Fibroblast of the conjunctiva (primary cell): ENCODE data around the gene PDE8B.

Source experiments
- DNase-seq: peaks from one replicate; pipeline ENCODE4 v3.0.0-alpha.2; 2010; ENCODE audit warnings: low read depth

The PDE8B gene

DNA sequence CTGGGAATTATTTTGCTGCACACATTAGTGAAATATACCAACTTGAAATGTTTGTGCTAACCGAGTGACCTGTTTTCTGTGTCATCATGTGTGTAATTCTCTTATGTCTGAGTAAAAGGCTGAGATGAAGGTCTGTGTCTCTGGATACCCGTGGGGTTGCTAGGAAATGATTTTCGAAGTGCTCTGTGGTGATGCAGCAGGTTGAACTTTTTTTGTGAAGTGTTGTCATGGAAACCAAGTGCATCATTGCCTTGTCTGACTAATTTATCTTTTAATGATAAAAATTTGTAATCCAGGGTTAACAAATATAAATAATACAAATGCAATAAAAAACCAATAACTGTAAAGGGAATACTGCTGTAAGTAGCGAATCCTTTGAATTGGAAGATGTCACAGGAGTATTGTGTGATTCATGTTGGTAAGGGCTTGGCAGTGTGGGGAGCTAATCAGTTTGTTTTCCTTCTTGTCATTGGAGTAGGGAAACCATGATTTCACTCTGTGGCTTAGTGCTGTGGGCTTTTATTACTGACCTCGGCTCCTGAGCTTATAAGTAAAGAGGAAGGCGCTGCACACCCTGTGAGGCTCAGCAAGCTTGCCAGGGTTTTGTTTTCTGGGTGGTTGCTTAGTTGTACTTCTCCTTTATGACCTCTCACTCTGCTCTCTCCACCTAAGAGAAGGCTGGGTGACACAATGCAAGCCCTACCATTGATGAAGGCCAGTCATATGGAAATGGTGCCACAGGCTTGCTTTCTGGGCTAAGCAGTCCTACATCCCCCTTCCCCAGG, 22.3 kb downstream of the PDE8B start:
- DNase-seq: no peak

DNA sequence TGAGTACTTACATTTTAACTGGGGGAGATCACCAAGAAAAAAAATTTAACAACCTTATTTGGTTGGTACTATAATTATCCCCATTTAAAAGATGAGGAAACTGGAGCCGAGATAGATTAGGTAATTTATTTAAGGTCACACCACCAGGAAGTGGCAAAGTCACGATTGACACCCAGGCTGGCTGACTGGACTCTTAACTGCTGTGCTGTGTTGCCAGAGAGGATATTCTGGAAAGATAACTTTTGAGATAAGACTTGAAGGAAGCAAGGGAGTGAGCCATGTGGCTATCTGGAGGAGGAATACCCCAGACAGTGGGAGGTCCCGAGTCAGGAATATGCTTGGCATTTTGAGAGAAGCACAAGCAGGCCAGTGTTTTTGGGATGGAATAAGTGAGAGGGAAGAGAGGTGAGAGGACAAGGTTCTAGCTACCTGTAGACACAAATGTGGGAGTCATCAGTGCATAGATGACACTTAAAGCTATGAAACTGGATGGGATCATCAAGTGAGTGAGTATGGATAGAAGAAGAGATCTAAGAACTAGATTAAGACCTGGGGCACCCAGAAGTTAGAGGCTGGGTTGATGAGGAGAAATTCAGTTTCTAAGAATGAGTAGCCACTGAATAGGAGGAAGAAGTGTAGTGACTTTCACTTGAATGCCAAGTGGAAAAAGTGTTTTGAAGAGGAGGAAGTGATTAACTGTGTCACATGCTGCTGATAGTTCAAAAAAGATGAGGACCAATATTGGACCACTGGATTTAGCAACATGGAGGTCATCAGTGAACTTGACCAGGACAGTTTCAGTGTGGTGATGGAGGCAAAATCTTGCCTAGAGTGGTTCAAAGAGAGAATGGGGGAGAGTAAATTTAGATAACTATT, 25.6 kb downstream of the PDE8B start:
- no peak for DNase-seq

DNA sequence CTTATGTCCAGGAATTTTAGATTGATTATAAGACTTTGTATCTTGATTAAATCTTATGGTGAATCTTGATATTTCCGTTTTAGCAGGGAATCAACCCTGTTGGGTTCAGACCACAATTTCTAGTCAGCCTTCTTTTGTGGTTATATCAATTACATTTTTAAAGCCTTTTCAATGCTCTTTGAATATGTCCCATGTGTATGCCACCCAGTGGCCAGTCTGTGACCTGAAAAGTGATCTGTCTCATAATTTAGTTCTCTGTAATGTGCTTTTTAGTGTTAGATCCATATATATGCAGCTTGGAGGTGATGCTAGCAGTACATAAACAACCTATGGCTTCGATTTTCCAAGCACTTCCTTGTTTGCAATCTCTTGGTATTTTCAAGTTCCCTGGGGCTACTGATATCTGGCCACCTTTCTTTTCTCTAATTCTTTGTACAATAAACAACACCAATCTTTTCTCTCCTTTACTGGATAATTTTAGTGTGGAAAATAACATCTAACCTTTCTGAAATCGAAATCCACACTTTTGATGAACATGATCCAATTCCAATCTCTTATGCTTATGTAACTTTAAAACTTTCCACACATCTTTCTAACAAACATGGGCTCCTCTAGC, 28.8 kb downstream of the PDE8B start:
- no peak for DNase-seq

DNA sequence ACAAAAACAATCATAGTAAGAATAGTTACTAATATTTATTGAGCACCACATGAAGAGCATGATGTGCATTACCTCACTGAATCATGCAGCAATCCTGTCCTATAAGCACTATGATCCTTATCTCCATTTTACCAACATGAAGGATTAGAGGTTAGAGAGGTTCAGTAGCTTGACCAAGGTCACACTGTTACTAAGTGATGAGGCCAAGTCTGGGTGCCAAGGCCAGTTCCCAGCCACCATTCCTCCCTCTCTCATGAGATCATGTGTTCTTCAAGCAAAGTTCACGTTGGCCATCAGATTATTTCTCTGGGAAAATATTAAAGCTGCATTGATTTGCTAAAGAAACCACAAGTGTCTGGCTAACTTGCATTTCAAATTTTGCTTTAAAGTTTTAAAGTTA, 31.0 kb downstream of the PDE8B start:
- no peak for DNase-seq

DNA sequence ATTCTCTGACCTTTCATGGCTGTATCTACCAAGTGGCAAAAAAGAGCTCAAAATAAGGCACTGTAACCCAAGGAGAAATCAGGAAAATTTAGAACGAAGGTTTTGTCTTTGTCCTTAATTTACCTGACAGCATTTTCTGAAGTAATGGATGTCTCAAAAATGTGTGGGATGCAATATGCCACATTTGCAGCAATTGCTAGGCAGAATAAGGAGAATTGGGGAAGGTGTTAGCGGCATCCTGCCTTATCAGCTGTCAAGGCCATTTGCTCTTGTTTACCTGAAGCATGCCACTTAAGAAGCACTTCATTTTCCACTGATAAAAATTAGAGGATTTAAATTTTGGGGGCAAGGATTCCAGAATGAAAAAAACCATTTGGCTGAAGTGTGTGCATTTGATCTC, 39.0 kb downstream of the PDE8B start:
- no peak for DNase-seq

DNA sequence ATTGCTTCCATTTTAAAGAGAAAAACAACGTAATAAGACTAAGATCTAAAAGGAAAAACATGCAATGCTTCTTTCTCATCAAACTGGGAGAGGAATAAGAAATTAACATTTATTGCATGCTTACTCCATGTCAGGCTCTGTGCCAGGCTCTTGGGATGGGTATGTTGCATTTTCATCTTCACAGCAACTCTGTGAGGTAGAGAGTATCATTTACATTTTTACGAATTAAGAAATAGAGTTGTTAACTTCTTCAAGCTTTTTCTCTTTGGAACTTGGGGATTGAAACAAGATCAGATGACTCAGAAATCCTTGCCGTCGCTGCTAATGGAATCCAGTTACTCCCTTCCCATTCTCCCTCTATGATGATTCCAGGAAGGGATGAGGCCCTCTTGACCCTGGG, 39.5 kb downstream of the PDE8B start:
- no peak for DNase-seq

GRCh38 chr5:77251921-77252320, 41.4 kb downstream of the PDE8B start:
- no peak for DNase-seq

- no peak for DNase-seq
Observed at GRCh38 chr5:77255617-77256016, 45.1 kb downstream of the PDE8B start.

- DNase-seq: no peak
Observed at GRCh38 chr5:77256406-77256805, 45.9 kb downstream of the PDE8B start.

DNA sequence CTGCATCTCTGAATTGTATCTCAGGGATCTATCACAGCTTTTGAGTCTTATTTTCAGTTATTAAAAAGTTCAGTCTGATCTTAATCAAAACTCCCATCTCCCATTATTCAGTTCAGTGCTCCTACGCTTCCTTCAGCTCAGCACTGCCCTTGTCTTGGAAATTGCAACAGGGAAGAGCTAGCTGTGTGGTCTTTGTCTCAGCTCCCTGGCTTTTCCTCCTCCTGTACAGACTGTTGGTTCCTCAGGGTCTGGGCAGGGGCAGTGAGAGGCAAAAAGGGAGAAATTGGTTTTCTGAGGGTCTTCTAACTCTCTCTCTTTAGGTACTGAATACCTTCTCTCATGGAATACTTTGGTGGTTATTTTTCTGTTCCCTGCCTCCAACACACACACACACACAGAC, 48.2 kb downstream of the PDE8B start:
- no peak for DNase-seq

DNA sequence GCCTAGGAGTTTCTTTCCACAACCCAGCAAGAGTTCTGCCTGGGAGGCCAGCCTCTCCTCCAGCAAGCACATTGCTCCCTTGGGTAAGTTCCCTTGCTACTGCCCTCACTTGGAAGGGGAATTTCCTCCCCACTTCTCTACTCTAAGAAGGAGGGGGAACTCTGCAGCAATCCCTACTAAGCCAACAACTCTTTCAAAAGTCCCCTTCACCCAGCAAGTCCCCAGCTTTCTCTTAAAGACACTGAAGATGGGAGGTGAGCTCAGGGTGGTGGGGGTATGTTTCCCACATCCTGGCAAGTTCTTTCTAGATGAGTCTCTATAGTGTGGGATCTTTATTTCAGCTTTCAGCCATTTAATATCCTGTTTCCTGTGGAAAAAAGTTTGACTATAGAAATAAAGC, 49.0 kb downstream of the PDE8B start:
- no peak for DNase-seq

DNA sequence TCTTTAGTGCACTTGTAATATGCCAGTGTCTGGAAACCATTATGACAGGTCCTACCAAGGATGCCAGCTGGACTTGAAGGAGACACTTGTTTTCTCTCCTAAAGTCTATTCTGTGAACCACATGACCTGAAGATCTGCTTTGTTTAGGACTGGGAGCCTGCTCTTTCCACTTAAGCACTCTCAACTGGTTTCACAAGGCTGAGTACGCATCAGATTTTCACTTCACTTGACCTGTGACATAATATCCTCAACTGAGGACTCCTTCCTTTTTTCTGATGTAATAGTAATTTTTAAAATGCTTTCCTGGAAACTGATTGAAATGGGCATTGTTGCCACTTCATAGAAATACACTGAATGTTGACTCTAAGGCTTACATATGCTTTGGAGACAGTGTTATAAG, 52.2 kb downstream of the PDE8B start:
- no peak for DNase-seq

DNA sequence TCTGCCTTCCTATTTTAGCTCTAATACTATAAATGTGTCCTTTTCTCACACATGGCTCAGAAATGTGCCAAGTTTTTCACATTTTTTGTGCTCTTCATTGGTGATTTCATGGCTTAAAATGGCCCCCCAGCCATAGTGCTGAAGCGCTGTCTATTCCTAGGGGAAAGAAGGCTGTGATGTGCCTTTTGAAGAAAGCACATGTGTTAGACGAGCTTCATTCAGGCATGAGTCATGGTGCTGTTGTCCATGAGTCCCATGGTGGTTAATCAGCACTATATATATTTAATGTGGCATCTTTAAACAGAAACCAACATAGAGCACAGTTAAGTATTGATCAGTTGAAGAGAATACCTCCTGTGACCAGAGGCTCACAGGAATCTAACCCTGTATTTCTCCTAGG, 55.8 kb downstream of the PDE8B start:
- no peak for DNase-seq

GRCh38 chr5:77267496-77267895, 57.0 kb downstream of the PDE8B start:
- no peak for DNase-seq

DNA sequence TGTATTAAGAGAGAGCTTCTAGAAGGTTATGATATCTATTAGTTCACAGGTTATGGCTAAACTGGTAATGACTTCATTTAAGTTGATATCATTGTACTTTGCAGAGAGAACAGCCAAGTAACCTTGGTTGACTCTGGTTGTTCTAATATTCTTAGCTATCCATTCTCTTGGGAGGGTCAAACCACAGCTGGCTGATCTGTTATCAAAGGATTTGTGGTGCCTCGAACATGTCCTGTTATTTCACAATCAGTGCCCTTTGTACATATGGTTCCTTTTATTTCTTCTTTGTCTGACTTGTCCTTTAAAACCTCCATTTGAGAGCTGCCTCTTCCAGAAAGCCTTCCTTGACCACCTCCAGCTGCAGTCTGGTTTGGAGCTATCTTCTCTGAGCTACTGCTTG, 61.7 kb downstream of the PDE8B start:
- DNase-seq: peak; percentile 16

DNA sequence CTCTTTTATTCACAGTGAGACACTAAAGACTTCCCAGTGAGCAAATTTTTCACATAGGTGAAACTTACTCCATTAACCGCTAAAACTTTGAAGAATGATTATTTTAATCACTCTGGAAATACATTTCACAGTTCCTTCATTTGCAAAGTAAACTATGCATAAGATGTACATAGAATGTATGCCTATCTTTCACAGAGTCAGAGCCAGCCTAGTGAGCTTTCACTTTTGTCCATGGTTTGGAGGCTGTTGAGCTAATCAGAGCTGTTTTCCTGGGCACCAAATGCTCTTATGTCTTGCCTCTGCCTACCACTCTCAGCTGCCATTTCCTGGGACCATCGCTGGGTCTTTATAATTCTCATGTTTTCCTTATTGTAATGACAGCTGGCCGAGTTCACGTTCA, 67.3 kb downstream of the PDE8B start:
- no peak for DNase-seq

GRCh38 chr5:77280036-77280435, 69.6 kb downstream of the PDE8B start:
- DNase-seq: no peak

DNA sequence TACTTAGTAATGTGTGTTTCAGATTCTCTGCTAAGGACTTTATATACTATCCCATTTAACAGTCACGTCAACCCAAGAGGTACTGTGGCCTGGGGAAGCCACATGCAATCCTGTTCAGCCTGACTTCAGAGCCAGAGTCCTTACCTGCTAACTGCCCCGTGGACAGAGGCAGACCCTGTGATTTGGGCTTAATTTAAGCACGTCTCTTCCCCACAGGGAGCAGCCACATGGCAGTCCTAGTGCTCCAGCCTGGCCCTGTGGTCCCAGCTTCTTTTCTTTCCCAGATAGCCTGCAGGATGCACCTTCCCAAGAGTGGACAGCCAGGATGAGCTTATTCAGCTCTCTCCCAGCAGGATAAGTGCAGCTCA, 71.5 kb downstream of the PDE8B start:
- DNase-seq: no peak

GRCh38 chr5:77282337-77283027, 72.0 kb downstream of the PDE8B start:
- DNase-seq: peak; percentile 31

GRCh38 chr5:77285251-77285841, 74.9 kb downstream of the PDE8B start:
- no peak for DNase-seq

- DNase-seq: no peak
Observed at GRCh38 chr5:77292026-77292757, 81.7 kb downstream of the PDE8B start.
